KBM-7 (cell line): ENCODE measurements around the gene INSIG1.

Source experiments
- DNase-seq: peaks from one replicate; pipeline ENCODE4 v3.0.0-alpha.2; 2015
- in situ Hi-C: fragments of 300-500 bp; cut with MboI; formaldehyde crosslinking; loops from 2 replicates; pipeline ENCODE4 v1.14.3; 2020; ENCODE audit warnings: low sequenced_read_pairs, low pct_unique_long_range_greater_than_20kb, mixed read lengths

The INSIG1 gene

DNA sequence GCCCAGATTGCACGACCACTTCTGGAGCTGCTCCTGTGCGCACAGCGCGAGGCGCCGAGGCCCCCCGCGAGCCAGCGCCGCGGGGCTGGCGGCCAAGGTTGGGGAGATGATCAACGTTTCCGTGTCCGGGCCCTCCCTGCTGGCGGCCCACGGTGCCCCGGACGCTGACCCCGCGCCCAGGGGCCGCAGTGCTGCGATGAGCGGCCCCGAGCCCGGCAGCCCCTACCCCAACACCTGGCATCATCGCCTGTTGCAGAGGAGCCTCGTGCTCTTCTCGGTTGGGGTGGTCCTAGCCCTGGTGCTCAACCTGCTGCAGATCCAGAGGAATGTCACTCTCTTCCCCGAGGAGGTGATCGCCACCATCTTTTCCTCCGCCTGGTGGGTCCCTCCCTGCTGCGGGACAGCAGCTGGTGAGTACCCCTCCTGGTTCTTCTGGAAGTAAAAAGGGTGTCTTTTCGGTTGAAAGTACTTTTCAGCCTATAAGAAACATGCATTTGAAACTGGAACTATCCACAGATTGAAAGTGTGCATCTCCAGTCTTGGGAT, 683 bp downstream of the INSIG1 start:
- in situ Hi-C loops, result no loop called here

DNA sequence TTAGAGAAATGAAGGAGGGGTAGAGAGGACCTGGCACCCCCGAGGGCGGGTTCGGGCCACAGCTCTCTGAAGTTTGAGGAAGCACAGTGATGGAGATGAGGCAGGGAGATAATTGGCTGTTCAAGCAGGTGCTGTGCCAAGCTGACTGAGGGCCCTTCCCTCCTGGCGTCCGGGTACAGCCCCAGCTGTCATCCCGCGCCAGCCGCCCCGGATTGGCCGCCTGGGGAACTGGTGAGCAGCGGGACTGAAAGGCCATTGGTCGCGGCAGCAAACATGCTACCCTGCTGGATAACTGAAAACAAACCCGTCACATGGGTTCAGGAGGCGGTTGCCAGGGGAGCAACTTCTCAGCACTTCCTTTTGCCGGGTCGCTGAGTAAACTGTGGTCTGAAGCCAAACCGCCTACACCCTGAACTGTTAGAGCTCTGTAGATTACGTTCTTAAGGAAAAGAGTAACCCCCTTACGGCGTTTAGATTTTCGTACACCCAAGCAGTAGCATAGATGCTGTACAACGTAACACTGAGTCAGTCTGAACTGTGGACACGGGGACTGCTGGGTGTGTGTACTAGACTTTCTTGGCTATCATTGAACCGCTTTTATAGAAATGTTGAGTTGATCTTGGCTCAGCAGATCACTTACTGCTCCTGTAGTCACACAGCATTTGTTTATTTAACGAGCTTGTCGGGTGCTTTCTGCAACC, 1.3 kb downstream of the INSIG1 start:
- in situ Hi-C loops, result no loop called here
- peak; percentile 97 for DNase-seq

More for the DNA sequence above, 683 bp downstream of the INSIG1 start:
- DNase-seq, result no peak

DNA sequence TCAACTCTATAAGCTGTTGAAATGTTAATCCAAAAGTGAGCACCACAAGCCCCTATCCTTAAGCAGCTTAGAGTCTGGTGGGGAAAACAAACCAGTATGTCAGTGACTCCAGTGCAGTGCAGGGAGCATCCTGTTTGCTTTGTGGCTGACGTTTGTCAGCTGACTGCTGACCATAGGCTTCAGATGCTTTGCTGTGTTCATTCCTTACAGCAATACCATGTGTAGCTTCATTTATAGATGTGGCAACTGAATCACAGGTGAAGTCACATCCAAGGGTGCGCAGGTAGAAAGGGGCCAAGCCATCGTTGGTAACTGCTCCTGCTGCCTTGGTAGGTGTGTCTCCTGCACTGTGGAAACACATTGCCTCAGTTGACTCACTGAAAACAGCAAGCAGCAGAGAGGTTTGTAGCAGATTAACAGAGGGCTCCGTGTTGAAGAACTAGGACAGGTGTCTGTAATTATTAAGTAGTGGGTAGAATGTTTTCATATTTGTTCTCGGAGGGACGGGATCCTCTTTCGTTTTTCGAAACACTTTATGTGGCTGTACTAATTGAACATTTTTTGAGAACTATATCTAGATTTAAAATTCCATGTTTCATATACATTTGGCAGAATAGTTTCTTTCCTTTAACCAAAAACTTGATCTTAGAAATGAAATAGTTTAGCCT, 2.0 kb downstream of the INSIG1 start:
- in situ Hi-C loops, result no loop called here
- no peak for DNase-seq

DNA sequence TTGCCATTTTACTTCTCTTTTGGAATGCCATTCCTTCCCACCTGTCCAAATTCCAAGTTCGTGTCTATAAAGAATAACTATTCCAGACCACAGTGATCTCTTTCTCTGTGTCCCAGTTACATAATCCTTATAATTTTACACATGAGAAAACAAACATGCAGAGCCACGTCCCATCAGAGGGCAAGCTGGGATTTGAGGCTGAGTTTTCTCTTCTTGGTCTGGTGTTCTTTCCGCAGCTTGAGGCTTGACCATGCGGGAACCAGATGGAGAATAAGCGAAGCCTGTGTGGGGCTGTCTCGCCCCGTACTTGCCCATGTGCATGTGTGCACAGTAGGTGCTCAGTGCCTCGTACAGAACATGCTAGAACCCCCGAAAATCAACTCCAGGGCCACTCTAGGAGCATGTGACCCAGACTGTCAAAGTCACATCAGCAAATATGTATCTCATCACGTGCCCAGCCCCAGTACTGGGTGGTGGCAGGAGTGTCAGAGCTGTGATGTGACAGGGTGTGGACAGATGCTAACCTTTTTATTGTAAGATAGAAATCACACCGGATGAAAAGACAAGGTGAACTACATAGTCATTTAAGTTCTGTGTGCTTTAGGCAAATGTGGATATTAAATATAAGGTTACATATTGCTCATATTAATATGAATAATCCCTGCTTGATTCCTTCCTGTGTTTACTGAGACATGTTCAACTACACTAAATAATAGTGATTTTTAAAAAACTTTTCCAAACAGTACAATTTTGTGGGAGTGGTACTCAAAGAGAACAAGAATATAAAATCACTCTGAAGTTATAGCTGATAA, 3.2 kb downstream of the INSIG1 start:
- no peak for DNase-seq
- in situ Hi-C loops, result no loop called here

DNA sequence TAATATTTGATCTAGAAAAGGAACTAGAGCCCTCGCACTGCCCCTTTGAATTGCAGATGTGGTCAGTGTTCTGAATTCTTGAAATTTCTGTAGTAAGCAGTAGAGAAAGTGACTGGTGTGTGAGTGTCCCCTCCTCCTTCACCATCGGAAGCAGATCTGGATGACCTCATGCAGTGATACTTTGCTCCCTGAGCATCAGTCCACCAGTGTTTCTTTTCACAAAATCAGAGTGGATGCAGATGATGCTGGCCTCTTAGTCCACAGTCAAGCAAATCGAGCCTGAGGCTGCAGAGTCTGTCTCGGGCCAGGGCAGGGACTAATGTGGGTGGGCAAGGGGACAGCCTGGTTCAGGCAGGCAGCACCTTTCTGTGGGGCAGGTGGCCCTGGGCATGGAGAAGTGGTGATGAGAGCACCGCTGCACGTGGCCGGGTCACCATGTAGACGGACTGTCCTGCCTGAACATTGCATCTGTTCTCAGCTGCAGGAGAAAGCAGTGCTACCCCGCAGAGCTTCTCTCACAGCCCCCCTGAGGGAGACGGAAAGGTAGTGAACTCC, 5.4 kb downstream of the INSIG1 start:
- no peak for DNase-seq
- in situ Hi-C loops, result no loop called here

DNA sequence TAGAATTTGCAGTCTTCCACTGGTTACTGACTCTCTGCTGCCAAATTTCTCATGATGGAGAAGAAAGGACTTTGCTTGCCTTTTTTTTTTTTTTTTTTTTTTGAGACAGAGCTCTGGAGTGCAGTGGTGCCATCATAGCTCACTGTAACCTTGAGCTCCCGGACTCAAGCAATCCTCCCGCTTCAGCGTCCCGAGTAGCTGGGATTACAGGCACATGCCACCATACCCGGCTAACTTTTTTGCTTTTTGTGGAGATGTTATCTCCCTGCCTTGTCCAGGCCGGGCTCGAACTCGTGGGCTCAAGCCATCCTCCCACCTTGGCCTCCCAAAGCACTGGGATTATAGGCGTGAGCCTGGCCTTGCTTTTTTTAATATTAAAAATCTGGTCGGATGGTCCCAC, 6.2 kb downstream of the INSIG1 start:
- DNase-seq, result no peak
- in situ Hi-C loops, result no loop called here

DNA sequence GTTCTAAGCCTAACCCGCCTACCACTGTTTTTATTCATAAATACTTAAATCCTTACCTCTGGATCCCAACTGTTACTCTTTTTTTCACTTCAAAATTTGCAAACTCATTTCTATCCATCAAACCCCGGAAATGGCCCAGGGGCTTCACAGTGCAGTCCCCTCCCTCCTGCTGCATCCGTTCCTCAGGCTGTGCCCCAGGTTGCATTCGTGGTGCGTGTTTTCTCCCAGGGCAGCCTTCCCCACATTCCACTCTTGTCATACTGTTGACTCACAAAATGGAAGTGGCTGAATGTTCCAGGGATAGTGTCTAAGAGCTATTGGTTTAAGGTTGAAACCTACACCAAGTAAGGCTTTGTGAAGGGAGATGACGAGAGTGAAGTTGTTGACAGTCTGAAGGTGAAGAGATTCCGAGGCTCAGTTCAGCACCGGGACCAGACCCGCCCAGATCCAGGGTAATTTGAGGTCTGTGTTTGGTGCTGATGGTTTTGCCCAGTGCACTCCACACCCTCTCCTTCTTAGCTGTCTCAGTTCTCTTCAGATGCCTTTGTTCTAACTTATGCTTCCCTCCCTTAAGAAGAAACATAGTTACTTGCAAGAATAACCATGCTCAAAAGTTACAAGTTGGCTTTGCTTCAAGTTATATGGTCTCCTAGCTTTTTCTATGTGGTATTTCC, 7.7 kb downstream of the INSIG1 start:
- in situ Hi-C loops, result no loop called here

DNA sequence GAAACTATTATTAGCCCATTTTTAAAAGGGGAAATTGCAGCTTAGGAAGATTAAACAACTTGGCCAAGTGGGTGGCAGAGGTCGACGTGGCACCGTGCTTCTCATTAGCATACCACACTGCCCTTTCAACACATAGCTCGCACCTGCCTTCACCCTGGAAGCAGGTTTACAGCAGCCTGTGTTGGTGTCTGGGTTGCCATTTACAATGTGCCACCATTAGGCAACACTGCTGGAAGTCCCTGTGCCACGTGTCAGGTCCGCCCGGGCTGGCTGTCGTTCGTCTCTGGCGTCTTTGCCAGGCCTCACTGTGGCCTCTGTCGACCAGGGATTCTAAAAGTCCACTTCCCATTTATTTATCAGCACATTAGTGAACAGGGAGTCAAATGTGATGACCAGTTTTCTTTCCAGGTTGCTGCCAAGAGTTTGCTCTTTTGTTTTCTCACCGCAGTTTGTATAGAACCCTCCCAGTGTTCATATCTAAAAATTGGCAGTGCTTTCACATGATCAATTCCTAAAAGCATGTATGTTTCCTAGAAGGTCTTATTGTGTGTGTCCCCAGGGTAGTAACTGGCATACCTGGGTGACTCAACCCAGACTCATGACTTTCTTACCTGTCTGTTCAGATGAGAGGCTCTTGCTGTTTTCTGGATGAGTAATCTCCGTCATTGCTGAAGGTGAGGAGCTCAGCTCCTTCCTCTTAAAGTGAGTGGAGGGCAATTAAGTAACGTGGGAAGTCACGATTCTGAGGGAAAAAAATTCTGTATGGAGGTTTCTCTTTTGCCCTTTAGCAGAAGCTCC, 9.2 kb downstream of the INSIG1 start:
- in situ Hi-C loops, result no loop called here
- DNase-seq, result no peak

More for the DNA sequence above, 7.7 kb downstream of the INSIG1 start:
- DNase-seq, result no peak

DNA sequence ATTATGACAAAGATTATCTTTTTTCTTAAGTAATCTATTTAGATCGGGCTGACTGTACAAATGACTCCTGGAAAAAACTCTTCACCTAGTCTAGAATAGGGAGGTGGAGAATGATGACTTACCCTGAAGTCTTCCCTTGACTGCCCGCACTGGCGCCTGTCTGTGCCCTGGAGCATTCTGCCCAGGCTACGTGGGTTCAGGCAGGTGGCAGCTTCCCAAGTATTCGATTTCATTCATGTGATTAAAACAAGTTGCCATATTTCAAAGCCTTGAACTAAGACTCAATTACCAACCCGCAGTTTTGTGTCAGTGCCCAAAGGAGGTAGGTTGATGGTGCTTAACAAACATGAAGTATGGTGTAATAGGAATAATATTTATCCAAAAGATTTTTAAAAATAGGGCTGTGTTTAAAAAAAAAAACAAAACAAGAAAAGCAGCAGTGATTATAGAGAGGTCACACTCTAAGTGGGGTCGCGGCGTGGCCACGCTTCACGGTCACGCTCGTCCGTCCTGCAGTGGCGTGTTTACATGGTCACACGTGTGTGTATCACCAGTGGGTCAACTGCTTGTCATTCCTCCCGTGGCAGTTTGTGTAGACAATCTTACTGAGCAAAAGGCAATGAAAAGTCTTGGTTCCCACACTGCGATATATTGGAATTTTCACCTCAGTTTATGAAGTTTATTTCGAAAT, 10.8 kb downstream of the INSIG1 start:
- no peak for DNase-seq
- in situ Hi-C loops, result no loop called here

DNA sequence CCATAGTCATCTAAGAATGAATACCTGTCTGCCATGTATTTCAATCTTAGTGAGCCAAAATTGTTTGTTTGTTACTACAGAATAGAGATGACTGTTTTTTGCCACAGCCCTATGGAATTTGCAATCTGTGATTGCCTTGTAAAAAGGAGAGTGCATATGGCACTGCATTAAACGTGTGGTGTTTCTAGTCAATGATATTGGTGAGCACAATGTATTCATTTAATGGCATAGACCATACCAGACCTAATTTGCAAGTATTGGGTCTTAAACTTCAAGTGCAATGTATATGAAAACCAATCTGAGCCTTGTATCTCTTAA, 11.3 kb downstream of the INSIG1 start:
- no peak for DNase-seq
- in situ Hi-C loops, result no loop called here

DNA sequence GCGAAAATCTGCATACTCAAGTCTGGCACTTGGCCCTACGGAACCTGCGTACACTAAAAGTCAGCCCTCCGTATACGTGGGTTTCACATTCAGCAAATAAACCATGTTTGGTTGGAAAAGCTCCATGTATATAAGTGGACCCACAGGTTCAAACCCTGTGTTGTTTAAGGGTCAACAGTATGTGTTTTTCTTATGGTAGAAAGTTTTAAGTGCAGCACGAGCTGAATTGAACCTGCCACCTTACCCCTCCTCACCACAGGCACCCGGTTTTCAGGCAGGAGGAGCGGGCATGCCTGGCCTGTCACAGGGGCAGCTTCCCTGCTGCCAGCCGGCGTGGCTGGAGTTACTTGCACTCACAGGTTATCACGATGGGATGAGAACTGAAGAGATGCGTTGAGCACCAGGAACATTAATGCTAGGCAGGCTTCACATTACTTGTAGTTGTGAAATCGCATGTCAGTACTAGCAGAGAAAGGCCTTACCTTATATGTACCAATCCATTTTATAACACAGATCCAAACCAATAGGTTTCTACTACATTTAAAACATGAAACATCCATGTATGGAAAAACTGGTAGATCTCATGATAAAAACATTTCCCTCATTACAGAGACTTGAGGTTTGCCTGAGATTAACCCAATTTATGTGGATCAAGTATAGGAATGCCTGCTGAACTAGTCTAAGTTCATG, 12.9 kb downstream of the INSIG1 start:
- in situ Hi-C loops, result no loop called here
- DNase-seq, result no peak

DNA sequence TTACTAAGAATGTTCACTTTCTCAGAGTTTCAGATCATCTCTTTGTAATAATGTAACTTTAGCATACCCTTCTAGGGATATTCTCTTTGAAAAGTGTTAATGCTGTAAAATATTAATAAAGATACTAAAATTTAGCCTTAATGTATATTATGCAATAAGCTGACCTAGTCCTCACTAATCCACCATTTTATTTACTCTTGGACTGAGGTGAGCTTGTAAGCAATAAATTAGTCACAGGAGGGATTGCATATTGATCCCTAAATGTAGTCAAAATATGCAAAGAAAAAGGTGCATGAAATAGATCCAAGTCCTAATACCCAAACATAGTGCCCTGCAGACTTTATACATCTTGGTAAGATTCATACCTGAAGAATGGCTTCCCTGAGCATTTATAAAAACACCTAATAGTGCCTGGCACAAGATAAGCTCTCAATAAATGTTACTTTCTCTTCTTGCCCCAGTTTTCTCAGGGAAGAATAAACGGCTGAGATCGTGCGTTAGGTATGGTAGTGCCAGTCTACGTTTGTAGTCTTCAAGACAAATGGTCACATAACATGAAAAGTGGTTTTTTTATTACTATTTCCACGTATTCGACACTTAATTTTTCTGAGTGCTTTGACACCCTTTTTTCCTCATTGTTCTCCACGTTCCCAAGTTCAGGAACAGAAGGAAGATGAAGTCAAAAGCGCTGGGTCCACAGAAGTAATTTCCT, 14.3 kb downstream of the INSIG1 start:
- DNase-seq, result no peak
- in situ Hi-C loops, result no loop called here

DNA sequence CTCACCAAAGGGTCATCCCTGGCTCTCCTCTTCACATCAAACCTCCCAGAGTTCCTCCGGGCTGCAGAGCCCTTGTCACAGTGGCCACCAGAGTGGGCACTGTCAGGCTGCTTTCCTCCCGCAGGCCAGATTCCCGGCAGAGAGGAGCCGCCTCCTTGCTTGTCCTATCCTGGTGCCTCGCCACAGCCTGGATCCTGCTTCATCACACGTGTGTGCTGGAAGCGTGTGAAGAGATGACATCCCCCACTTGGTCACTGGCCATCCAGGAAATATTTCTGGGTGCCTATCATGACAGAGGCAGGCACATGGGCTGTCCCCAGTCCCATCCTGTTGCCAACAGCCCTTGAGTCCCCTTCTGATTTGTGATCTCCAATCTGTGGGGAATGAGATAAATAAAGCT, 15.0 kb downstream of the INSIG1 start:
- no peak for DNase-seq
- in situ Hi-C loops, result no loop called here

DNA sequence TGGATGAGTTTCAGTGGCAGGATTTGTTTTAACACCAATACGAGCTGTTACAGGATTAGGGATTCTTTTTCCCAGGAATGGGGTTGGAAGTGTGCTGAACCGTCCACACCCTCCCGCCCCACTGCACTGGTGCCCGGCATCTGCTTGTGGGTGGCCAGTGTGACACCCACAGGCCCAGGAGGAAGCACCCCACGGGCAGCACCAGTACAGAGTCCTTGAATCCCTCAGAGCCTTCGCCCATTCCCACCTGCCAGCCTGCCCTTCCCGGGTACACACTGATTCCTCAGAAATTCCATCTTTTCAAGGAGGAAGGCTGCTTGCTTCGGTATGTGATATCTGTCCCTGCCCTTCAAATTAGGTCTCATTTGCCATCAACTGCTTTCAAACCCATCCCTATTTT, 15.4 kb downstream of the INSIG1 start:
- no peak for DNase-seq
- in situ Hi-C loops, result no loop called here

DNA sequence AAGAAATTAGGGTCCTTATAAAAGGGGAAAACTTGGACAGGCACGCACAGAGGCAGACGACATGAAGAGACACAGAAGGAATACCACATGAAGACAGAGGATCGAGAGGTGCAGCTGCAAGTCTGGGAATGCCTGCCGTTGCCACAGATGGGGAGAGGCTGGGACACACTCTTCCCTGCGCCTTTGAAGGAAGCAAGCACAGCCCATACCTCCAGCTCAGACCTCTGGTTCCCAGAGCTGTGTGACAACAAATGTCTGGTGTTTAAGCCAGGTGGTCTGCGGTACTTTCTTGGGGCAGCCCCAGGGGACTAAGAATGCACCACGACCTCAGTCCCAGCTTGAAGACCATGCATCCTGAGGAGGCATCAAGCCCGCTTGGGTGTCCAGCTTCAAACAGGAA, 18.3 kb downstream of the INSIG1 start:
- no peak for DNase-seq
- in situ Hi-C loops, result no loop called here

DNA sequence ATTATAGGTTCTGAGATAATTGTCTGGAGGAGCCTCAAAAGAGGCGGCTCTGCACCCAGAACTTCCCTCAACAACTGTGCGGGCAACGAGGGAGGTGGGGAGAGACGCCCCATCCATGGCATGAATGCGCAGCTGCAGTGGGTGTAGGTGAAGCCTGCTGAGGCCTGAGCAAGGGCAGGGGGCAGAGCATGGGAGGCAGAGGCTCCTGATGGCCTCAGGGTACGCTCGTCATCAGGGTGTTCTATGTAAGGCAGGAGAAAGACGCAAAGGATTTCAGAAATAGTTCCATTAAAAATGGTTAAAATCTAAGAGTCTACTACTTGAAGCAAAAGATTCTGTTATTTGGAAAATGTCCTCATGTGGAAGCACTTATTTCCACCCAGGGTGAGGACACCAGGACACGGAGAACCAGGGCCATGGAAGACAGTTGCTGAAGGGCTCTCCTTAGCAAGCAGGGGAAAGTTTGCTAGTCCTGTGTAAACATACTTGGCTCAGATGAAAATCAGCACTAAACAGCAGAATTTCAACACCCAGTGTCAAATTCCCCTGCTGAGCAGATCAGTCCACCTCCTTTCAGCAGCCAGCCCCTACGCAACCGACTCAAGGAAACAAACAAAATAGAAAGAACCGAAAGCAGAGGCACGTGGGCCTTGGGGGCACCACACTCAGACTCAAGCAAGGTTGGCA, 18.9 kb downstream of the INSIG1 start:
- DNase-seq, result no peak
- in situ Hi-C loops, result no loop called here

DNA sequence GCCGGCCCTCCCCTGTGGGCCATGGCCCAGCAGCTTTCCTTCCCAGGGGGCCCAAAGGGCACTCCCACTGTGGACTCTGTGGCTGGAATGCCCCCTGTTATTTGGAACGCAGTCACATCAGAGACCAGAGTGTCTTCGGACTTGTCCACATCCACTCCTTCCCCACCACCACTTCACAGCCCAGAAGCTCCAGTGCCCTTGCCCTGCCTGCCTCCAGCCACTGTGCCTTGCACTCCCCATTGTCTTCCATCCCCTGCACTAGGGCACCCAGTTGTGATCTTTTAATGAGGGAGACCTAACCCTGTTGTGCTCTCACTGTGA, 19.4 kb downstream of the INSIG1 start:
- DNase-seq, result no peak
- in situ Hi-C loops, result no loop called here
